ENCODE data around the gene GREB1.

DNA sequence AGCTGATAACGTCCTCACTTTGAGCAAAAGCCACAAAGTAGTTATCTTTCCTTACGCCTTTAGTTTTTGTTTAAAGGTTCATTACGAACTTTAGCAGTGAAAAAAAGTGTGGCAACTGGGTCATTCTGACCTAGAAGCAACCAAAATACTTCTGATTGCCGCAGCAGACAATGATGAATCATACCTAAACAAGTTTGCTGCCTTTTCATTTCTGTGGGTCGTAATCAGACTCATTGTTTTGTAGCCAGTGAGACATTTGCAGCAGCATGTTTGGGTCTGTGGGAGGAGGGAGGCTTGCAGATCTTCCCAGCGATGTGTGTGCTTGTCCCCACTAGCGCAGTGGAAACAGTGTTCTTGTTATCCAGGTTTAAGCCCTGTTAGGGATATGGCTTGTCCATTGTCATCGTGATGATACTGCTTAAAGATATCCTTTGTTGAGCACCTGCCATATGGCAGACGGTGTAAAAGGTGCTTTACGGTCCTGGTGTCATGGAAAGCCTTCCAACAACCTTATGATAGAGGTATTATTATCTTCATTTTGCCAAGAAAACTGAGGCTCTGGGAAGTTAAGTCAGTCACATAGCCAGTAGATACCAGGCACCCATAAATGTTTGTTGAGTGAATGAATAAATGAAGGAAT lies 1.3 kb upstream of the GREB1 start:
- TF ChIP-seq POLR2AphosphoS5 (IDR thresholded peaks at IDR 0.05): no peak
- no peak for TF ChIP-seq POLR2A (IDR thresholded peaks at IDR 0.05)
- TF ChIP-seq, protein P1, sequence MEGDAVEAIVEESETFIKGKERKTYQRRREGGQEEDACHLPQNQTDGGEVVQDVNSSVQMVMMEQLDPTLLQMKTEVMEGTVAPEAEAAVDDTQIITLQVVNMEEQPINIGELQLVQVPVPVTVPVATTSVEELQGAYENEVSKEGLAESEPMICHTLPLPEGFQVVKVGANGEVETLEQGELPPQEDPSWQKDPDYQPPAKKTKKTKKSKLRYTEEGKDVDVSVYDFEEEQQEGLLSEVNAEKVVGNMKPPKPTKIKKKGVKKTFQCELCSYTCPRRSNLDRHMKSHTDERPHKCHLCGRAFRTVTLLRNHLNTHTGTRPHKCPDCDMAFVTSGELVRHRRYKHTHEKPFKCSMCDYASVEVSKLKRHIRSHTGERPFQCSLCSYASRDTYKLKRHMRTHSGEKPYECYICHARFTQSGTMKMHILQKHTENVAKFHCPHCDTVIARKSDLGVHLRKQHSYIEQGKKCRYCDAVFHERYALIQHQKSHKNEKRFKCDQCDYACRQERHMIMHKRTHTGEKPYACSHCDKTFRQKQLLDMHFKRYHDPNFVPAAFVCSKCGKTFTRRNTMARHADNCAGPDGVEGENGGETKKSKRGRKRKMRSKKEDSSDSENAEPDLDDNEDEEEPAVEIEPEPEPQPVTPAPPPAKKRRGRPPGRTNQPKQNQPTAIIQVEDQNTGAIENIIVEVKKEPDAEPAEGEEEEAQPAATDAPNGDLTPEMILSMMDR (IDR thresholded peaks at IDR 0.05): no peak
- TF ChIP-seq EP300 (IDR thresholded peaks at IDR 0.05): no peak
